Ishikawa (cell line): ENCODE data around the gene SEPTIN3.

Source experiments
- EGR1 ChIP-seq: IDR thresholded peaks from 2 replicates; pipeline ENCODE4 v1.6.1; 2012
- RAD21 ChIP-seq: IDR thresholded peaks from 2 replicates; pipeline ENCODE4 v1.6.1; 2012; ENCODE audit warnings: low read depth
- YY1 ChIP-seq: IDR thresholded peaks from 2 replicates; pipeline ENCODE4 v1.6.1; 2012; ENCODE audit warnings: low read depth
- ZBTB7A ChIP-seq: IDR thresholded peaks from 2 replicates; pipeline ENCODE4 v1.6.1; 2012; ENCODE audit warnings: low read depth
- TF ChIP-seq, protein P1 (sequence below): IDR thresholded peaks from 2 replicates; pipeline ENCODE4 v1.6.1; 2012; ENCODE audit warnings: low read depth, mild to moderate bottlenecking

DNA sequence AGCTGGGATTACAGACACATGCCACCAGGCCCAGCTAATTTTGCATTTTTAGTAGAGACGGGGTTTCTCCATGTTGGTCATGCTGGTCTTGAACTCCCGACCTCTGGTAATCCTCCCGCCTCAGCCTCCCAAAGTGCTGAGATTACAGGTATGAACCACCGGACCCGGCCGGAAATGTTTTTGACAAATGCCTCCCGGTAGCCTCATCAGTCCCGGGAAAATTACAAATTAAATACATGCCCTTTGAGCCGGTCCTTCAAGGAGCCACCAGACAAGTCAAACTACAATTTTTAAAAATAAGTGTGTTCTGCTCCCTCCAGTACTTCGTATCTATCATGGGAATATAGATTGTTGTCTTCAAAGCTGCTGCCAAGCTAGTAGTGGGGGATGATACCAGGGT lies 46.9 kb downstream of the SEPTIN3 start:
- TF ChIP-seq ZBTB7A, result no peak
- no peak for TF ChIP-seq RAD21
- TF ChIP-seq, protein P1, sequence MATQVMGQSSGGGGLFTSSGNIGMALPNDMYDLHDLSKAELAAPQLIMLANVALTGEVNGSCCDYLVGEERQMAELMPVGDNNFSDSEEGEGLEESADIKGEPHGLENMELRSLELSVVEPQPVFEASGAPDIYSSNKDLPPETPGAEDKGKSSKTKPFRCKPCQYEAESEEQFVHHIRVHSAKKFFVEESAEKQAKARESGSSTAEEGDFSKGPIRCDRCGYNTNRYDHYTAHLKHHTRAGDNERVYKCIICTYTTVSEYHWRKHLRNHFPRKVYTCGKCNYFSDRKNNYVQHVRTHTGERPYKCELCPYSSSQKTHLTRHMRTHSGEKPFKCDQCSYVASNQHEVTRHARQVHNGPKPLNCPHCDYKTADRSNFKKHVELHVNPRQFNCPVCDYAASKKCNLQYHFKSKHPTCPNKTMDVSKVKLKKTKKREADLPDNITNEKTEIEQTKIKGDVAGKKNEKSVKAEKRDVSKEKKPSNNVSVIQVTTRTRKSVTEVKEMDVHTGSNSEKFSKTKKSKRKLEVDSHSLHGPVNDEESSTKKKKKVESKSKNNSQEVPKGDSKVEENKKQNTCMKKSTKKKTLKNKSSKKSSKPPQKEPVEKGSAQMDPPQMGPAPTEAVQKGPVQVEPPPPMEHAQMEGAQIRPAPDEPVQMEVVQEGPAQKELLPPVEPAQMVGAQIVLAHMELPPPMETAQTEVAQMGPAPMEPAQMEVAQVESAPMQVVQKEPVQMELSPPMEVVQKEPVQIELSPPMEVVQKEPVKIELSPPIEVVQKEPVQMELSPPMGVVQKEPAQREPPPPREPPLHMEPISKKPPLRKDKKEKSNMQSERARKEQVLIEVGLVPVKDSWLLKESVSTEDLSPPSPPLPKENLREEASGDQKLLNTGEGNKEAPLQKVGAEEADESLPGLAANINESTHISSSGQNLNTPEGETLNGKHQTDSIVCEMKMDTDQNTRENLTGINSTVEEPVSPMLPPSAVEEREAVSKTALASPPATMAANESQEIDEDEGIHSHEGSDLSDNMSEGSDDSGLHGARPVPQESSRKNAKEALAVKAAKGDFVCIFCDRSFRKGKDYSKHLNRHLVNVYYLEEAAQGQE, result no peak
- TF ChIP-seq EGR1, result no peak
- TF ChIP-seq YY1, result no peak
